ENCODE results near the gene SNAP29. TPM values are rescaled to one million over a fixed set of nuclear protein-coding genes. Genes with fewer than 3 reads are reported as not detected.
"Not testable (repeated sequence)": the region's sequence is repeated elsewhere in the genome, so short reads cannot be mapped to it uniquely, and the experiment has no call there.

Gene SNAP29
- total RNA-seq, 1 experiment from 2014 or later = 24.5 TPM

GRCh38 chr22:20901093-20902033 is 42.6 kb downstream of the SNAP29 start:
- CTCF ChIA-PET = interaction anchor here (0.6 to 0.7 kb wide), 3 partner anchors 16 to 794 kb away, joined by 3 to 10 read pairs (median 7); partner anchors contain the start of gene CRKL
- H3K36me3 ChIP-seq (ENCODE audit: control insufficient read depth, insufficient read depth, low read length); BruUV-seq (replicated peaks); H3K9me3 ChIP-seq (ENCODE audit: control insufficient read depth, insufficient read depth, low read depth, low read length); DNase-seq (ENCODE audit: low read depth, low spot score); H3K27ac ChIP-seq (ENCODE audit: low read length); H3K4me1 ChIP-seq (ENCODE audit: control insufficient read depth, insufficient read depth, low read length); ATAC-seq; in situ Hi-C loops (cut with HindIII; ENCODE audit: low pct_unique_long_range_greater_than_20kb, low sequenced_read_pairs); intact Hi-C loops (cut with micrococcal nuclease; ENCODE audit: unreplicated experiment); H3K27me3 ChIP-seq (ENCODE audit: control insufficient read depth, insufficient read depth, low read length); POLR2A ChIA-PET; H3K4me3 ChIP-seq (ENCODE audit: low read depth in 2 of 2, low read length in 2 of 2): not testable (repeated sequence)

GRCh38 chr22:20903093-20903492 is 44.3 kb downstream of the SNAP29 start:
- intact Hi-C loops (cut with micrococcal nuclease; ENCODE audit: unreplicated experiment) (no loop called here), in situ Hi-C loops (cut with HindIII; ENCODE audit: low pct_unique_long_range_greater_than_20kb, low sequenced_read_pairs) (no loop called here)
- BruUV-seq (replicated peaks) = no TSS peak
- H3K4me3 ChIP-seq (ENCODE audit: low read depth in 2 of 2, low read length in 2 of 2) = no peak overlapping the region
- ATAC-seq = no peak
- ChIA-PET CTCF (interaction anchor here (0.7 kb wide), 1 partner anchor 41 kb away, joined by 3 read pairs; no protein-coding TSS in a partner anchor), POLR2A (no interaction called here)
- no peak for DNase-seq (ENCODE audit: low read depth, low spot score)
- no peaks in the 10 kb centered on the region for H3K27me3 ChIP-seq (ENCODE audit: control insufficient read depth, insufficient read depth, low read length)
- H3K9me3 ChIP-seq (ENCODE audit: control insufficient read depth, insufficient read depth, low read depth, low read length) = no peaks in the 10 kb centered on the region
- no peaks in the 10 kb centered on the region for H3K36me3 ChIP-seq (ENCODE audit: control insufficient read depth, insufficient read depth, low read length)
- H3K4me1 ChIP-seq (ENCODE audit: control insufficient read depth, insufficient read depth, low read length) = no peaks in the 10 kb centered on the region
- no peak for TF ChIP-seq TCF7L2 (IDR thresholded peaks at IDR 0.05; ENCODE audit: low read depth, low read length)
- TF ChIP-seq REST (IDR thresholded peaks at IDR 0.05; ENCODE audit: insufficient read depth in 1 of 2, low read depth in 2 of 2, low read length in 1 of 2) = no peak
- TF ChIP-seq POLR2AphosphoS5 (IDR thresholded peaks at IDR 0.05; ENCODE audit: low read depth, low read length) = no peak
- TF ChIP-seq SIN3A (IDR thresholded peaks at IDR 0.05; ENCODE audit: borderline replicate concordance, insufficient read depth, low read depth, low read length) = no peak
- TF ChIP-seq CTCF (IDR thresholded peaks at IDR 0.05) = no peak
- H3K27ac ChIP-seq (ENCODE audit: low read length) = no peak overlapping the region

All from Panc1 (cell line).